ENCODE data around the gene TEAD1. TPM values are rescaled to one million over a fixed set of nuclear protein-coding genes. Genes with fewer than 3 reads are reported as not detected.
"Not testable (repeated sequence)": the region's sequence is repeated elsewhere in the genome, so short reads cannot be mapped to it uniquely, and the experiment has no call there.

TEAD1 gene
- polyA plus RNA-seq, 1 donor, result 94.4 TPM

GRCh38 chr11:12863605-12864121 is 189.4 kb downstream of the TEAD1 start:
- no peak for DNase-seq

DNA sequence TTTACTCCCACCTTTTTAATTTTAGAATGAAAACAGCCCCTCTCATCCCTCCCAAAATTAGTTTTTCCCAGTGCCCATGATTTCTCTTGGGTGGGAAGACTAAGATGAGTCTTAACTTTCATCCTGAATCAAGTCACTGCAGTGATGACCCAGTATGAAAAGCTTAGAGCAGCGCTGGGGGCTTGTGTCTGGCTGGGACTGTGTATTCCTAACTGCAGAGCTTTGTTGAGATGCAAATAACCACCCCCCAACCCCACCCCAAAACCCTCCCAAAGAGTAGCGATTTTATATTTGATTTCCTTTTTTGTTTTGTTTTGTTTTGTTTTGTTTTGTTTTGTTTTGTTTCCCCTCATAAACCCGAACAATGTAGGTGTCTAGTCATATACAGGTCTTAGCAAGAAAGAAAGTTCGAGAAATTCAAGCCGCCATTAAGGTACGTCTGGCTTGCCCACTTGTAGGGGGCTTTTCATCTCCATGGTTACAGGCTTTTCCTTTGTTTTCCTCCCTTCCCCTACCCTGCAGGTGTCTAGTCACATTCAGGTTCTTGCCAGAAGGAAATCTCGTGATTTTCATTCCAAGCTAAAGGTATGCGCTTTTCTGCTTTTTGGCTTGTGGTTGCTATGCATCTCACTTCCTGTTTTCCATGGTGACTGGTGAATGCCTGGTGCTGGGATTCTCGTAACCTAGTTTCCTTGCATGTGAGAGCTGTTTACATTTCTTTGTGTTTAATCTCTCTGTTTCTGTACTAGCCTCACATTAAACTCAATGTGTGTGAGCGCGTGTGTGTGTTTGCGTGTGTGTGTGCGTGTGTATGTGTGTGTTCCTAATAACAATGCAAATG is 190.3 kb downstream of the TEAD1 start:
- peak; percentile 79 for DNase-seq

- DNase-seq, result no peak
Observed at GRCh38 chr11:12865863-12866595, 191.8 kb downstream of the TEAD1 start.

DNA sequence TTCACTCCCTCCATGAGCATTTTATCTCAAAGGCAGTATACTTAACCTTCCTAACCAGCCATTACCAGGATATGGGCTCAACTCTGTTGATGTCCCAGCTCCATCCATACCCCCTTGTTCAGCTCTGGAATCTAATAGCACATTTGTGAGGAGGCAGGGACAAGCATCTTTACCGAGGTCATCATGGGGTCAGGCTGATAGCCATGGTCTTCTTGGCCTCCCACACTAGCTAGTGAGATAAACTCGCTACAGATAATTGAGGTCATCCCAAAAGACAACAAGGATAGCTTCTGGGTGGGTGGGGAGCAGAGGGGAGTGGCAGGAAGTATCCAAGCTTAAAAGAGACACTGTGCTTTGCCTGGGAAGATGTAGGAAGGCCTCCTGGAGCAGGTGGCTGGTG is 193.3 kb downstream of the TEAD1 start:
- DNase-seq, result no peak

DNA sequence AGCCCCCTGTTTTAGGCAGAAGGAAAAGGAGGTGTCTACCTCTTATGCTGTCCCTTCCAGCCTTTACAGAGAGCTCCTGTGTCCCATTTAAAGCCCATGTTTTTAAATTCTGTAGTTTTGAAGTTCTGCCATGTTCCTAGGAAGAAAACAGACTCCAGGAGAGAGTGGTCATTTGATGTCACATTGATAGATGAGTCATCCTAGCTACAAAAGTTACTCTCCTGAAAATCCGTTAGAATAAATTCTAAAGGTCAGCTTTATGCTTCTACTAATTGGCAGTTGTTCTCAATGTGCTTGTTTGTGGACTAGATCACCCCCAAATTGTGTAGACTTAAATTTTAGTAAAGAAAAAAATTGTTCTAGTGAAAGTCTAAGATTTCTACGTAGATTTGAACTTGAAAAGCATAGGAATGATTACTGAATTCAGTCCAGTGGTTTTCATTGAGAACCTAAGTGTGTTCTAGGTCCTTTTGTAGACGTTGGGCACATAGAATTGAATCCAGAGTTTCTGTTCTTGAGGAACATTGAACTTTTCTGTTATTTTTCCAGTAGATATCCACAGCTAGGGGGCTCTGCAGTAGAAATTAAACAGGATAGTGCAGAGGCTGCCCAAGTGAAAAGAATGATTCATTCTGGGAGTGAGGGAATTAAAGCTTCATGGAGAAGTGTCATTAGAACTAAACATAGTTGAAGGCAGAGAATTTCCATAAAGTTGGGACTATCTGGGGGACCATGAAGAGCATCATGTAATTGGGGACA is 194.3 kb downstream of the TEAD1 start:
- no peak for DNase-seq

- DNase-seq, result peak; percentile 15
Observed at GRCh38 chr11:12871241-12871640, 197.0 kb downstream of the TEAD1 start.

DNA sequence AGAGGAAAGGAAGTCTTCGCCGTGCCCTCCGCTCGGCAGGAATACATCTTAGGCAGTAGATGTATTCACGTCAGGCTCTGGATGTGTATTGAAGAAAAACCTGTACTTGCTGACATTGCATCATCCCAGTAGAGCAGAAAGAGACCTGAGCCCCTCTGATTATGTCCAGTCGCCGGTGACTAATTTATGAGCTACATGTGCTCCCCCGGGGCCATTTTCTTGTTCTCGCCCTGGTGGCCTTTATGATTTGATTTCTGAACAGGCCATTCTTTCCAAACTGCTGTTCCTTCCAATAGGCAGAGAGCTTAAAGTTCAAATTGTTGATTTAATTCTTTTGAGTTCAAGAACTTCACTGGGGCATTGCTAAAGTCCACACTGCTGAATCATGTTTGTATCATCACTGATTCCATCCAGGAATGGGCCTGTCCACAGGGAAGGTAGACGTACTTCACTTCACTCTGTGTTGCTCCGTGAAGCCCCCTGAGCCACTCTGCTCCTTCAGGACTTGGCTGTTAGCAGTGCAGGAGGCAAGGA is 197.6 kb downstream of the TEAD1 start:
- DNase-seq, result peak; percentile 15

DNA sequence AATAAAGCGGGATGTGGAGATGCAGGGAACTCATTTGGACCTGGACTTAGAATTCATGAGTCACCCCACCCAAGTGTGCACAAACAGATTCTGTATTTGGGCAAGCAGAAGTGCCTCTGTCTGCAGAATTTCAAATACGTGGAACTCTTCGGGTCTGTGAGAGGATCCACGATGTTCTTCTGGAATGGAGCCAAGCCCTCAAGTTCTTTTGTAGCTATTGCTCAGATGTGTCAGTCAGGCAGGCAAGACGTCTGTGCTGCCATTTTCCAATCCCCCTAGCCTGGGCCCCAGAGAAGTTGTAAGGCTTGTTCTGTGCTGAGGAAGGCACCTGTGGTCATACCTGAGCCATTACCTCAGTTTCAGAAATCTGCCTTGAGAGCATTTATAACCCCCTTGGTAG is 202.1 kb downstream of the TEAD1 start:
- no peak for DNase-seq

- DNase-seq, result no peak
Observed at GRCh38 chr11:12876988-12877387, 202.8 kb downstream of the TEAD1 start.

GRCh38 chr11:12877508-12877907 is 203.3 kb downstream of the TEAD1 start:
- DNase-seq, result not testable (repeated sequence)

- no peak for DNase-seq
Observed at GRCh38 chr11:12880327-12880726, 206.1 kb downstream of the TEAD1 start.

- no peak for DNase-seq
Observed at GRCh38 chr11:12882670-12883069, 208.4 kb downstream of the TEAD1 start.

GRCh38 chr11:12884751-12885318 is 210.6 kb downstream of the TEAD1 start:
- DNase-seq, result no peak

DNA sequence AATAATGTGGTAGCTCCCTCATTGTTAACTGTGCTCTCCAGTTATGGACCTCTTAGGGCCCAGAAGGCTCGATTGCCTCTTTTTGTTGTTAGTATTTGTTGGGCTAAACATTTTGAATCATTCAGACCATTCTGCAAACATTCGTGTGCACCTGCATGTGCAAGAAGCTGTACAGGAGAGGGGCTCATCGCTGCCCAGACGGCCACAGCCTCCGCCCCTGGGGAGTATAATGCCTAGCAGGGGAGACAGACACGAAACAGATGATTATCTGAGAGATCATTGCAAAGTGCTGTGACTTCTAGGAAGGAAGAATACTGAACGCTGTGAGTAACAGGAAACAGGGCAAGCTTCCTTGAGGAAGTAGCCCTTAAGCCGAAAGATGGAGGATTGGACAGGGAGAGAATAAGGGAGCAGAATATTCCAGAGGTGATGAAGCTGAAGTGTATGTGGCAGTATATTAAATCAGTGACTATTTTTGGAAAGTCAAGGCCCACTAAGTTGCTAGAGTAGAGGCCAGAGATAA is 211.6 kb downstream of the TEAD1 start:
- no peak for DNase-seq

DNA sequence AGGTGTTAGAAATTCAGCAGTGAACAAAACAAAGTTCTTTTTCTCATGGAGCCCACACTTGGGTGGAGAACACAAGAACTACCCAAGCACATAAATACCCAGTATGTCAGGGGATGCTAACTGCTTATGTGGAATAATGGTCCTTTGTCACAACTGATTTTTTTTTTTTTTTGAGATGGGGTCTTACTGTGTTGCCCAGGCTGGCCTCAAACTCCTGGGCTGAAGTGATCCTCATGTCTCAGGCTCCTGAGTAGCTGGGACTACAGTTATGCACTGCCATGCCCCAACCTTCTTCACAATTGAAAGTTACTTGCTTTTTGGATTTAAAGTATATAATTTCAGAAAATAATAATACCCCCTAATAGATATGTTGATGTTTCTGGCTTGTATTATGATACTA is 212.3 kb downstream of the TEAD1 start:
- DNase-seq, result no peak

DNA sequence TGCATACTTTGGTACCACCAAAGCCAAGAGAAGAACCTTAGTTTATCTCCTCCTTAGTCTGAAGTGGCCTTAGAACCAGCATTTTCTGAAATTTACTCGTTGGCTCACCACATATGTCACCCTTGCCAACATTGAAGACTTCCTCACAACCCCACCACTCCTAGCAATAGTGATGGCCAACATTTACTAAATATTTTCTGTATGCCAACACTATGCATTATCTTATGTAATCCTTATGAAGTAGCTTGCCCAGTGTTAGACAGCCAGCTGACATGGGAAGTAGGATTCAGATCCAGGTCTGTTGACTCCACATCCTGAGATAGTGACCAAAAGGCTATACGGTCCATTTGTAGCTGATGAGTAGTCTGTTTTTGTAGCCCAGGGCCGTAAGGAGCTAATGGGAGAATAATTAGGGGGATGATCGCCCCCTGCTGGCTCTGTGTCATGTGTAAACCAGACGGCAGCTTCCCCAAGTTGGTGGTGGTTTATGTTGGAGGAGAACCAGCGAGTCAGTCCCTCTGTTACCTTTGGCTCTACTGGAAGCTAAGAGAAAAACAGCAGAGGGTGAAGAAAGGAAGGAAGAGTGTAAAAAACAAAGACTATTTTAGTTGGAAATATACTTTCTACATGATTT is 214.4 kb downstream of the TEAD1 start:
- peak; percentile 90 for DNase-seq

DNA sequence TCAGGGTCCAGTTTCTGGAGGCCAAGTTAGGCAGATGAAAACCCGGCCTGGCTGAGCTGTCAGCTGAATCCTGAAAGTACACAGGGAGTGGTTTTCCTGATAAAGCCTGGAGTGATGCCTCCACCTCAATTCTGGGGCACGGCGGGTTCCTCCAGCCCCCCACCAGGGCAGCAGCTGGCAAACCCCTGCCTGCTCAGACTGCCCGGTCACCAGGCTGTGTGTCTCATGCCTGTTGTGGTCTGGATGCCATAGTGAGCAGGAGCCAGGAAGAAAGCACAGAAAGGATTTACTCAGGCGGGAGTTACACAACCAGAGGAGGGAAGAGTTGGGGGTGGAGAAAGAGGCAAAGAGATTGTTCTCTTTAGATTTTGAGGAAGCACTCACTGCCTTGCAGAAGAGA is 215.0 kb downstream of the TEAD1 start:
- DNase-seq, result no peak

DNA sequence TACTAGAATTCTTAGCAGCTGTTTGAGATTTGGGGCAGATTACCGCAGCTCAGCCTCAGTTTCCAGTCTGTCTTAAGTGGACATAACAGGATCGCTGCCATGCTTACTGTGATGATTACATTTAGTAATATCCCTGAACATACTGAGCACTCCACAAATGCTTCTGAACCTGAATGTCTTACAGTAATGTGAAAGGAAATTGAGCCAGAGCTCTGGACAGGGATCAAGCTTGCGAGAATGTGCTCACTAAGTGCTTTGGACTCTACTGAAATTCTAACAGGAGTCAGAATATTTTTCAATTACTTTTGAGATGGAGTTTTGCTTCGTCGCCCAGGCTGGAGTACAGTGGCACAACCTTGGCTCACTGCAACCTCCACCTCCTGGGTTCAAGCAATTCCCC is 216.3 kb downstream of the TEAD1 start:
- no peak for DNase-seq

GRCh38 chr11:12893787-12894672 is 219.8 kb downstream of the TEAD1 start:
- DNase-seq, result peak; percentile 52

DNA sequence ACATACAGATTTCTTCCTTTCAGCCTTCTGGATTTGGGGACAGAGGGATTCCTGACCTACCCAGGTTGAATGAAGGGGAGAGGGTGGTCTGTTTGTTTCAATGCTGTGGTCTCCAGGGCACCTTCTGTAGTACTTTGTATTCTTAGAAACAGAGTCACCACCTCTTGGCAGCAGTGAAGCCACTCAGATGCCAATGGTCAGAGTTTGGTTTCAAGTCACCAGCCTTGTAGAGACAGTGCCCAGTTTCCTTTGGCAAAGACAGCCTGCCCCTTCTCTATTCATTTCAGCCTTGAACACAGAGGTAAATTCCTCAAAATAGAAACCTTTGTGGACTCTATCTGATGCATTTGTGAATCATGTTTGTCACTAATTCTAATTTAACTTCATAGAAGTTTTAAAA is 223.2 kb downstream of the TEAD1 start:
- no peak for DNase-seq

Measured in left kidney (tissue), 2 donors.